PC-3 (cell line): ENCODE results near the gene RAB6B. TPM values are rescaled to one million over a fixed set of nuclear protein-coding genes. Genes with fewer than 3 reads are reported as not detected.

Experiments
- ATAC-seq: fragments of 200-7000 bp; cut with Tn5 transposase; 2 replicates; pipeline ENCODE4 v1.9.1; 2020; ENCODE audit warnings: mild to moderate bottlenecking, moderate library complexity
- BruUV-seq: library from RNA; stranded (reverse); fragments of 400-500 nt; replicated peaks from 2 replicates; lab custom pipeline; 2021; lab: Mats Ljungman, UMichigan
- CTCF ChIA-PET: fragments of 300-600 bp; sonication (Branson Sonifier 250); formaldehyde crosslinking; loops from one replicate; lab custom pipeline; 2022; ENCODE audit warnings: antibody characterized with exemption; lab: Charles Lee
- POLR2A ChIA-PET: fragments of 300-600 bp; sonication (Branson Sonifier 250); formaldehyde crosslinking; loops from one replicate; lab custom pipeline; 2022; ENCODE audit warnings: antibody characterized with exemption; ENCODE audit not compliant: unreplicated experiment; lab: Charles Lee
- DNase-seq: peaks from one replicate; pipeline ENCODE4 v3.0.0-alpha.2; 2015
- H2AFZ ChIP-seq: fragments of 300-600 bp; sonication (generic); 2 replicates; pipeline ENCODE4 v1.6.0; 2016; ENCODE audit warnings: antibody characterized with exemption, low read length
- H3F3A ChIP-seq: fragments of 300-600 bp; sonication (generic); one replicate; pipeline ENCODE4 v1.6.0; 2017; ENCODE audit warnings: antibody characterized with exemption, low read length, control low read depth, mild to moderate bottlenecking; ENCODE audit not compliant: unreplicated experiment
- H3K27ac ChIP-seq: fragments of 300-600 bp; sonication (generic); 2 replicates; pipeline ENCODE4 v1.5.1; 2016; ENCODE audit warnings: mild to moderate bottlenecking, low read length
- H3K27me3 ChIP-seq: fragments of 300-600 bp; sonication (generic); 2 replicates; pipeline ENCODE4 v1.6.1; 2016; ENCODE audit warnings: low read length, mixed read lengths
- H3K36me3 ChIP-seq: fragments of 300-600 bp; sonication (generic); 2 replicates; pipeline ENCODE4 v1.6.1; 2016; ENCODE audit warnings: low read depth, mixed run types, low read length, mixed read lengths
- H3K4me1 ChIP-seq: fragments of 300-600 bp; sonication (generic); 2 replicates; pipeline ENCODE4 v1.5.1; 2016; ENCODE audit warnings: low read length; ENCODE audit not compliant: insufficient read depth
- H3K4me2 ChIP-seq: fragments of 300-600 bp; sonication (generic); 2 replicates; pipeline ENCODE4 v1.6.0; 2016; ENCODE audit warnings: low read length
- H3K4me3 ChIP-seq: fragments of 300-600 bp; sonication (generic); 2 replicates; pipeline ENCODE4 v1.5.1; 2016; ENCODE audit warnings: mild to moderate bottlenecking, low read length, mixed read lengths
- H3K79me2 ChIP-seq: fragments of 300-600 bp; sonication (generic); 2 replicates; pipeline ENCODE4 v1.6.1; 2017; ENCODE audit warnings: low read length, mixed read lengths
- H3K9ac ChIP-seq: fragments of 300-600 bp; sonication (generic); 2 replicates; pipeline ENCODE4 v1.6.0; 2016; ENCODE audit warnings: mild to moderate bottlenecking, low read length
- H3K9me2 ChIP-seq: fragments of 300-600 bp; sonication (generic); replicated peaks from 2 replicates; pipeline ENCODE4 v1.6.1; 2016; ENCODE audit warnings: mixed run types, low read length, mixed read lengths
- H3K9me3 ChIP-seq: fragments of 300-600 bp; sonication (generic); 2 replicates; pipeline ENCODE4 v1.6.1; 2016; ENCODE audit warnings: low read length, mixed read lengths
- H4K20me1 ChIP-seq: fragments of 300-600 bp; sonication (generic); 2 replicates; pipeline ENCODE4 v1.6.1; 2016; ENCODE audit warnings: low read length, mixed read lengths
- EZH2 ChIP-seq: fragments of 300-600 bp; sonication (generic); IDR thresholded peaks from one replicate; pipeline ENCODE4 v1.6.1; 2017; ENCODE audit warnings: antibody characterized with exemption, mild to moderate bottlenecking, low read length; ENCODE audit not compliant: unreplicated experiment
- EZH2phosphoT487 ChIP-seq: fragments of 300-600 bp; sonication (generic); IDR thresholded peaks from 2 replicates; pipeline ENCODE4 v1.6.1; 2018; ENCODE audit warnings: mild to moderate bottlenecking, antibody characterized with exemption, low read length, borderline replicate concordance
- intact Hi-C: fragments of 100-400 bp; cut with micrococcal nuclease; formaldehyde crosslinking; loops from 2 replicates; pipeline ENCODE4 v1.9.0; 2023
- total RNA-seq: library from RNA; depleted of rRNA; stranded (reverse); fragments of >200 nt; gene quantifications from 2 replicates; pipeline ENCODE4 v1.2.3, GENCODE V29; 2014
- TF ChIP-seq, protein P1 (sequence below): fragments of 300-600 bp; sonication (generic); conservative IDR thresholded peaks from 2 replicates; pipeline ENCODE4 v1.5.1; 2017; ENCODE audit warnings: antibody characterized with exemption, low read depth, mild to moderate bottlenecking, low read length

The RAB6B gene
- total RNA-seq, 1 experiment from 2014 or later: 0.22 TPM

GRCh38 chr3:133917144-133917543, 21.5 kb upstream of the RAB6B start:
- no peaks in the 10 kb centered on the region; the same call in 1 of the 2 replicates for H3K27me3 ChIP-seq
- intact Hi-C loops: no loop called here
- DNase-seq (no peak), ATAC-seq (no peak)
- no peaks in the 10 kb centered on the region for H3K9me2 ChIP-seq
- TF ChIP-seq EZH2phosphoT487: no peak
- TF ChIP-seq, protein P1, sequence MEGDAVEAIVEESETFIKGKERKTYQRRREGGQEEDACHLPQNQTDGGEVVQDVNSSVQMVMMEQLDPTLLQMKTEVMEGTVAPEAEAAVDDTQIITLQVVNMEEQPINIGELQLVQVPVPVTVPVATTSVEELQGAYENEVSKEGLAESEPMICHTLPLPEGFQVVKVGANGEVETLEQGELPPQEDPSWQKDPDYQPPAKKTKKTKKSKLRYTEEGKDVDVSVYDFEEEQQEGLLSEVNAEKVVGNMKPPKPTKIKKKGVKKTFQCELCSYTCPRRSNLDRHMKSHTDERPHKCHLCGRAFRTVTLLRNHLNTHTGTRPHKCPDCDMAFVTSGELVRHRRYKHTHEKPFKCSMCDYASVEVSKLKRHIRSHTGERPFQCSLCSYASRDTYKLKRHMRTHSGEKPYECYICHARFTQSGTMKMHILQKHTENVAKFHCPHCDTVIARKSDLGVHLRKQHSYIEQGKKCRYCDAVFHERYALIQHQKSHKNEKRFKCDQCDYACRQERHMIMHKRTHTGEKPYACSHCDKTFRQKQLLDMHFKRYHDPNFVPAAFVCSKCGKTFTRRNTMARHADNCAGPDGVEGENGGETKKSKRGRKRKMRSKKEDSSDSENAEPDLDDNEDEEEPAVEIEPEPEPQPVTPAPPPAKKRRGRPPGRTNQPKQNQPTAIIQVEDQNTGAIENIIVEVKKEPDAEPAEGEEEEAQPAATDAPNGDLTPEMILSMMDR: no peak
- no peak for TF ChIP-seq EZH2
- no peak overlapping the region for H3K9ac ChIP-seq
- H4K20me1 ChIP-seq: no peaks in the 10 kb centered on the region
- no peaks in the 10 kb centered on the region for H3K79me2 ChIP-seq
- POLR2A ChIA-PET: no interaction called here
- H2AFZ ChIP-seq: no peak overlapping the region
- no peak overlapping the region for H3K4me2 ChIP-seq
- H3K36me3 ChIP-seq: no peaks in the 10 kb centered on the region
- H3K4me3 ChIP-seq: no peak overlapping the region
- no peak overlapping the region for H3K27ac ChIP-seq
- CTCF ChIA-PET: no interaction called here
- H3K4me1 ChIP-seq: no peaks in the 10 kb centered on the region
- no peaks in the 10 kb centered on the region for H3F3A ChIP-seq
- no TSS peak for BruUV-seq
- H3K9me3 ChIP-seq: no peaks in the 10 kb centered on the region

- BruUV-seq: no TSS peak
- no peaks in the 10 kb centered on the region for H3K4me1 ChIP-seq
- no peak for TF ChIP-seq EZH2
- TF ChIP-seq, protein P1: no peak
- no peak for TF ChIP-seq EZH2phosphoT487
- H2AFZ ChIP-seq: no peak overlapping the region
- no peak for ATAC-seq
- no peaks in the 10 kb centered on the region for H4K20me1 ChIP-seq
- H3K4me2 ChIP-seq: no peak overlapping the region
- H3K9me3 ChIP-seq: no peaks in the 10 kb centered on the region
- peak; percentile 26 for DNase-seq
- no peaks in the 10 kb centered on the region for H3K79me2 ChIP-seq
- ChIA-PET POLR2A (no interaction called here), CTCF (no interaction called here)
- H3K4me3 ChIP-seq: no peak overlapping the region
- H3K9ac ChIP-seq: no peak overlapping the region
- H3K36me3 ChIP-seq: no peaks in the 10 kb centered on the region
- intact Hi-C loops: no loop called here
- H3K27me3 ChIP-seq: no peaks in the 10 kb centered on the region; the same call in 1 of the 2 replicates
- no peak overlapping the region for H3K27ac ChIP-seq
- no peaks in the 10 kb centered on the region for H3F3A ChIP-seq
- H3K9me2 ChIP-seq: no peaks in the 10 kb centered on the region
Observed at GRCh38 chr3:133915685-133916658, 20.3 kb upstream of the RAB6B start.
